ENCODE data around the gene MAN2B1. TPM values are rescaled to one million over a fixed set of nuclear protein-coding genes. Genes with fewer than 3 reads are reported as not detected.
A peak's percentile ranks its signal among the peaks of the same experiment; 100 is the strongest.

Gene MAN2B1
- total RNA-seq, 1 experiment from 2014 or later: 93.5 TPM

GRCh38 chr19:12656899-12657571, 9.5 kb downstream of the MAN2B1 start:
- no peak for TF ChIP-seq CTCF (conservative IDR thresholded peaks at IDR 0.05)
- Histone ChIP-seq H3K27ac (ENCODE audit: insufficient read length, low read depth, low read length) (no peak overlapping the region), H2AFZ (ENCODE audit: low read length) (no peak overlapping the region), H3T11ph (ENCODE audit: low read length) (no peak overlapping the region), H3K56ac (ENCODE audit: insufficient read length, low read depth, low read length) (no peak overlapping the region), H3K14ac (ENCODE audit: insufficient read depth, low read length) (no peak overlapping the region), H4K91ac (ENCODE audit: insufficient read length, low read depth, low read length) (no peak overlapping the region), H4K5ac (ENCODE audit: insufficient read length, low read depth, low read length) (no peak overlapping the region), H2BK20ac (ENCODE audit: low read depth, low read length, poor library complexity, severe bottlenecking) (no peak overlapping the region), H3K23ac (ENCODE audit: insufficient read length, low read depth, low read length) (no peak overlapping the region), H3K18ac (ENCODE audit: insufficient read length, low read depth, low read length) (peak overlapping the region; percentile 70), H2BK120ac (ENCODE audit: low read depth, low read length, poor library complexity, severe bottlenecking) (no peak overlapping the region), H4K8ac (replicated peaks; ENCODE audit: insufficient read length, low read depth, low read length) (no peak overlapping the region), H3K9me3 (ENCODE audit: control insufficient read depth, low read depth, low read length) (no peaks in the 10 kb centered on the region), H3K23me2 (ENCODE audit: insufficient read length, low read depth, low read length, poor library complexity, severe bottlenecking) (no peaks in the 10 kb centered on the region), H3K4me2 (ENCODE audit: insufficient read depth, insufficient read length, low read length) (no peak overlapping the region), H2BK15ac (ENCODE audit: low read depth, low read length) (no peak overlapping the region), H3K4ac (ENCODE audit: low read depth, low read length) (no peak overlapping the region), H3K27me3 (ENCODE audit: insufficient read depth, low read length) (no peaks in the 10 kb centered on the region), H3K79me1 (ENCODE audit: insufficient read depth, low read depth, low read length, poor library complexity, severe bottlenecking) (no peaks in the 10 kb centered on the region), H3K4me1 (ENCODE audit: insufficient read depth, low read length) (no peaks in the 10 kb centered on the region), H3K79me2 (ENCODE audit: insufficient read depth, low read length) (no peaks in the 10 kb centered on the region; the same call in 1 of the 2 replicates), H2AK5ac (ENCODE audit: insufficient read length, low read length) (no peak overlapping the region), H4K20me1 (ENCODE audit: control insufficient read depth, insufficient read depth, insufficient read length) (no peaks in the 10 kb centered on the region), H2BK5ac (ENCODE audit: insufficient read length, low read length) (no peak overlapping the region), H2BK12ac (ENCODE audit: insufficient read length, low read depth, low read length) (no peak overlapping the region), H3K9ac (ENCODE audit: extremely low read depth, insufficient read length, low read length) (no peak overlapping the region)
- H3K4me3 Mint-ChIP-seq: peak overlapping the region in 1 of 2 experiments; percentile 42; a peak in 2 of 5 replicates
- H3K4me1 Mint-ChIP-seq: peaks cover 0 to 6% of the 10 kb centered on the region in 2 experiments; a peak in 2 of 4 replicates
- DNase-seq: peak; percentile 97
- no peaks in the 10 kb centered on the region for H3K9me3 Mint-ChIP-seq
- H3K36me3 Mint-ChIP-seq (ENCODE audit: insufficient read depth in 1 of 3, low read depth in 3 of 3): peaks cover 26 to 56% (median 48%) of the 10 kb centered on the region in 3 experiments
- no CpG with 5 or more reads among the region's 50 CpGs for WGBS (ENCODE audit: extremely low coverage, insufficient read length, low lambda C conversion rate)
- H3K27ac Mint-ChIP-seq: peak overlapping the region in 1 of 3 experiments; percentile 77; a peak in 4 of 7 replicates
- no peaks in the 10 kb centered on the region; the same call in 1 of the 2 replicates for H3K27me3 Mint-ChIP-seq (ENCODE audit: low read depth)

Measured in H9 (cell line).